GM23338 (cell line): ENCODE measurements around the gene SPECC1L. TPM values are rescaled to one million over a fixed set of nuclear protein-coding genes. Genes with fewer than 3 reads are reported as not detected.

ENCODE experiments used
- ATAC-seq: fragments of 200-7000 bp; cut with Tn5 transposase; 3 replicates; pipeline ENCODE4 v1.9.1; 2020
- DNase-seq: peaks from one replicate; pipeline ENCODE4 v3.0.0-alpha.2; 2015; ENCODE audit warnings: low spot score
- H2AFZ ChIP-seq: fragments of 200-600 bp; sonication (generic); 2 replicates; pipeline ENCODE4 v1.8.0; 2016; ENCODE audit warnings: antibody characterized with exemption, mild to moderate bottlenecking, moderate library complexity
- H3F3A ChIP-seq: fragments of 200-600 bp; sonication (generic); replicated peaks from 2 replicates; pipeline ENCODE4 v1.8.0; 2017; ENCODE audit warnings: antibody characterized with exemption, mixed run types, low read depth
- H3K27ac ChIP-seq: fragments of 200-600 bp; sonication (generic); 2 replicates; pipeline ENCODE4 v1.6.1; 2016; ENCODE audit warnings: low read depth
- H3K27me3 ChIP-seq: fragments of 200-600 bp; sonication (generic); 2 replicates; pipeline ENCODE4 v1.8.0; 2016; ENCODE audit warnings: mild to moderate bottlenecking, mixed run types, moderate library complexity; ENCODE audit not compliant: insufficient read depth
- H3K36me3 ChIP-seq: fragments of 200-600 bp; sonication (generic); 2 replicates; pipeline ENCODE4 v1.8.0; 2016; ENCODE audit warnings: mild to moderate bottlenecking; ENCODE audit not compliant: insufficient read depth
- H3K4me1 ChIP-seq: fragments of 200-600 bp; sonication (generic); 2 replicates; pipeline ENCODE4 v1.8.0; 2016; ENCODE audit warnings: mild to moderate bottlenecking, moderate library complexity; ENCODE audit not compliant: insufficient read depth
- H3K4me2 ChIP-seq: fragments of 200-600 bp; sonication (generic); 2 replicates; pipeline ENCODE4 v1.7.1; 2017; ENCODE audit warnings: mixed run types
- H3K4me3 ChIP-seq: fragments of 200-600 bp; sonication (generic); 2 replicates; pipeline ENCODE4 v1.6.1; 2016; ENCODE audit warnings: mixed run types
- H3K79me2 ChIP-seq: fragments of 200-600 bp; sonication (generic); replicated peaks from 2 replicates; pipeline ENCODE4 v1.8.0; 2017; ENCODE audit warnings: mild to moderate bottlenecking; ENCODE audit not compliant: insufficient read depth
- H3K9me2 ChIP-seq: fragments of 200-600 bp; sonication (generic); 2 replicates; pipeline ENCODE4 v1.8.0; 2017; ENCODE audit not compliant: insufficient read depth
- H4K20me1 ChIP-seq: fragments of 200-600 bp; sonication (generic); replicated peaks from 2 replicates; pipeline ENCODE4 v1.8.0; 2017; ENCODE audit warnings: mild to moderate bottlenecking; ENCODE audit not compliant: insufficient read depth
- H3K27ac Mint-ChIP-seq: 2 replicates; pipeline ENCODE4 v1.8.0; 2020; ENCODE audit warnings: inconsistent platforms, mild to moderate bottlenecking, moderate library complexity, mixed read lengths
- H3K27me3 Mint-ChIP-seq: 3 replicates; pipeline ENCODE4 v1.8.0; 2022; ENCODE audit warnings: low read depth, mild to moderate bottlenecking, moderate library complexity, mixed read lengths, inconsistent platforms; ENCODE audit not compliant: insufficient read depth, poor library complexity
- H3K36me3 Mint-ChIP-seq: 3 replicates; pipeline ENCODE4 v1.8.0; 2021; ENCODE audit warnings: low read depth, mild to moderate bottlenecking, inconsistent platforms, moderate library complexity, mixed read lengths
- H3K4me1 Mint-ChIP-seq: 3 replicates; pipeline ENCODE4 v1.8.0; 2020; ENCODE audit warnings: mild to moderate bottlenecking, inconsistent platforms, mixed read lengths
- H3K4me3 Mint-ChIP-seq: 3 replicates; pipeline ENCODE4 v1.8.0; 2021; ENCODE audit warnings: moderate library complexity, mild to moderate bottlenecking, inconsistent platforms, mixed read lengths
- H3K9me3 Mint-ChIP-seq: 3 replicates; pipeline ENCODE4 v1.8.0; 2020; ENCODE audit warnings: moderate library complexity, mild to moderate bottlenecking, inconsistent platforms, mixed read lengths
- CREB1 ChIP-seq: fragments of 250-450 bp; sonication (Bioruptor Pico); IDR thresholded peaks from 2 replicates; pipeline ENCODE4 v1.5.0; 2020; ENCODE audit warnings: low read depth, mild to moderate bottlenecking, moderate library complexity
- ETS1 ChIP-seq: IDR thresholded peaks from 2 replicates; pipeline ENCODE4 v1.6.1; 2016; ENCODE audit warnings: antibody characterized with exemption
- EZH2 ChIP-seq: fragments of 200-600 bp; sonication (generic); IDR thresholded peaks from one replicate; pipeline ENCODE4 v1.8.0; 2017; ENCODE audit warnings: antibody characterized with exemption, mild to moderate bottlenecking, low read depth; ENCODE audit not compliant: unreplicated experiment
- EZH2phosphoT487 ChIP-seq: fragments of 200-600 bp; sonication (generic); IDR thresholded peaks from one replicate; pipeline ENCODE4 v1.8.1; 2018; ENCODE audit warnings: antibody characterized with exemption; ENCODE audit not compliant: unreplicated experiment
- JUNB ChIP-seq: IDR thresholded peaks from one replicate; pipeline ENCODE4 v1.6.1; 2016; ENCODE audit warnings: antibody characterized with exemption; ENCODE audit not compliant: unreplicated experiment
- REST ChIP-seq: IDR thresholded peaks from one replicate; pipeline ENCODE4 v1.6.1; 2018; ENCODE audit warnings: antibody characterized with exemption; ENCODE audit not compliant: unreplicated experiment
- ZNF114 ChIP-seq: fragments of 250-450 bp; sonication (Bioruptor Pico); IDR thresholded peaks from 2 replicates; pipeline ENCODE4 v1.5.0; 2020; ENCODE audit warnings: mild to moderate bottlenecking, moderate library complexity
- ZNF331 ChIP-seq: fragments of 250-450 bp; sonication (Bioruptor Pico); IDR thresholded peaks from 2 replicates; pipeline ENCODE4 v1.5.0; 2020; ENCODE audit warnings: low read depth, mild to moderate bottlenecking, moderate library complexity
- polyA plus RNA-seq: library from polyadenylated mRNA; unstranded; fragments of >200 nt; fragmentation: Nextera tagmentation; extraction: Ambion mirVana; gene quantifications from 2 replicates; pipeline ENCODE4 v1.2.1, GENCODE V29; 2016
- total RNA-seq: library from RNA; depleted of rRNA; stranded (reverse); fragments of >200 nt; shearing (Covaris generic); gene quantifications from 2 replicates; pipeline ENCODE4 v1.2.3, GENCODE V29; 2014

The SPECC1L gene
- total and polyA plus RNA-seq, 2 experiments from 2014 or later = 24.3 to 44.7 TPM

GRCh38 chr22:24383061-24383460 lies 112.4 kb downstream of the SPECC1L start:
- H3K27ac ChIP-seq = no peak overlapping the region
- Mint-ChIP-seq H3K9me3 (no peaks in the 10 kb centered on the region), H3K36me3 (peaks cover 27% of the 10 kb centered on the region; the same call in 2 of the 3 replicates), H3K4me1 (no peaks in the 10 kb centered on the region), H3K27me3 (peaks cover 1% of the 10 kb centered on the region), H3K27ac (no peak overlapping the region), H3K4me3 (no peak overlapping the region)
- peaks cover 4% of the 10 kb centered on the region; the same call in 1 of the 2 replicates for H3K36me3 ChIP-seq
- ATAC-seq (no peak), DNase-seq (no peak)
- H2AFZ ChIP-seq = no peak overlapping the region
- no peaks in the 10 kb centered on the region for H3K79me2 ChIP-seq
- no peak overlapping the region for H3K4me3 ChIP-seq
- H3K4me2 ChIP-seq = no peak overlapping the region
- H4K20me1 ChIP-seq = 0 out of 2 replicates have a peak, but pooled peaks cover 7% of the 10 kb centered on the region
- H3K4me1 ChIP-seq = no peaks in the 10 kb centered on the region
- TF ChIP-seq CREB1 (CRISPR knock-in tag) (no peak), EZH2 (no peak), REST (no peak), ETS1 (no peak), ZNF331 (CRISPR knock-in tag) (no peak), EZH2phosphoT487 (no peak), ZNF114 (no peak), JUNB (no peak)
- H3F3A ChIP-seq = no peaks in the 10 kb centered on the region
- no peaks in the 10 kb centered on the region for H3K27me3 ChIP-seq
- H3K9me2 ChIP-seq = no peaks in the 10 kb centered on the region

DNA sequence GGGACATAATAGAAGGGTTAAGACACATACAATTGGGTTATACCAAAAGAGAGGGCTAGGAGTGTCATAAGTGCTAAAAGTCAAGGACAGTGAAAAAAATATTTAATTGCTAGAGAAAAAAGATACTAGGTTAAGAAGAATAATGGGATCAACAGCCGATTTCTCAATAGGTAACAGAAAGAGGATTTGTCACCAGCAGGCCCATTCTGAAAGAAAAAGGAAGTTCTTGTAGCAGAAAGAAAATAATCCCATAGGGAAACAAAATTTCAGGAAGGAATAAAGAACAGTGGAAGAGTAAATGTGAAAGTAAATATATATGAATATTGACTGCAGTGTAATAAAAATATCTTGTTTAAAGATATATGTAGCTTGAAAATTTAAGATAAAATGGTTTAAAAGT lies 113.5 kb downstream of the SPECC1L start:
- Histone ChIP-seq H3K79me2 (no peaks in the 10 kb centered on the region), H3F3A (no peaks in the 10 kb centered on the region), H3K36me3 (no peaks in the 10 kb centered on the region; the same call in 1 of the 2 replicates), H3K4me3 (no peak overlapping the region), H3K4me1 (no peaks in the 10 kb centered on the region), H3K9me2 (no peaks in the 10 kb centered on the region), H3K27me3 (no peaks in the 10 kb centered on the region), H4K20me1 (peaks cover 3% of the 10 kb centered on the region; the same call in 1 of the 2 replicates), H3K4me2 (no peak overlapping the region), H3K27ac (no peak overlapping the region), H2AFZ (no peak overlapping the region)
- Mint-ChIP-seq H3K9me3 (no peaks in the 10 kb centered on the region), H3K4me1 (no peaks in the 10 kb centered on the region), H3K36me3 (peaks cover 23% of the 10 kb centered on the region; the same call in 2 of the 3 replicates), H3K27ac (no peak overlapping the region), H3K4me3 (no peak overlapping the region), H3K27me3 (peaks cover 1% of the 10 kb centered on the region)
- ATAC-seq (no peak), DNase-seq (no peak)
- no peak for TF ChIP-seq EZH2phosphoT487
- TF ChIP-seq ETS1 = no peak
- no peak for TF ChIP-seq EZH2
